ENCODE data around the gene ELMO1. TPM values are rescaled to one million over a fixed set of nuclear protein-coding genes. Genes with fewer than 3 reads are reported as not detected.
"Not testable (repeated sequence)": the region's sequence is repeated elsewhere in the genome, so short reads cannot be mapped to it uniquely, and the experiment has no call there.

Gene ELMO1
- total RNA-seq, 1 experiment from 2014 or later: 0.36 TPM

GRCh38 chr7:37141742-37142141, 306.9 kb downstream of the ELMO1 start:
- DNase-seq (ENCODE audit: low read depth): no peak

GRCh38 chr7:37133902-37134301, 314.8 kb downstream of the ELMO1 start:
- not testable (repeated sequence) for DNase-seq (ENCODE audit: low read depth)

- DNase-seq (ENCODE audit: low read depth): no peak
Observed at GRCh38 chr7:37131855-37132254, 316.8 kb downstream of the ELMO1 start.

GRCh38 chr7:37129035-37129425, 319.6 kb downstream of the ELMO1 start:
- no peak for DNase-seq (ENCODE audit: low read depth)

GRCh38 chr7:37128327-37129034, 320.2 kb downstream of the ELMO1 start:
- no peak for DNase-seq (ENCODE audit: low read depth)

GRCh38 chr7:37119296-37119860, 329.3 kb downstream of the ELMO1 start:
- DNase-seq (ENCODE audit: low read depth): no peak

- DNase-seq (ENCODE audit: low read depth): no peak
Observed at GRCh38 chr7:37118004-37118403, 330.7 kb downstream of the ELMO1 start.

GRCh38 chr7:37117292-37117691, 331.4 kb downstream of the ELMO1 start:
- DNase-seq (ENCODE audit: low read depth): no peak

- DNase-seq (ENCODE audit: low read depth): no peak
Observed at GRCh38 chr7:37116093-37116701, 332.5 kb downstream of the ELMO1 start.

- DNase-seq (ENCODE audit: low read depth): no peak
Observed at GRCh38 chr7:37113661-37114355, 334.9 kb downstream of the ELMO1 start.

- DNase-seq (ENCODE audit: low read depth): peak; percentile 17
Observed at GRCh38 chr7:37112876-37113275, 335.8 kb downstream of the ELMO1 start.

GRCh38 chr7:37112218-37112617, 336.4 kb downstream of the ELMO1 start:
- no peak for DNase-seq (ENCODE audit: low read depth)

GRCh38 chr7:37111459-37111858, 337.2 kb downstream of the ELMO1 start:
- no peak for DNase-seq (ENCODE audit: low read depth)

- no peak for DNase-seq (ENCODE audit: low read depth)
Observed at GRCh38 chr7:37110660-37111424, 337.8 kb downstream of the ELMO1 start.

GRCh38 chr7:37109843-37110242, 338.8 kb downstream of the ELMO1 start:
- no peak for DNase-seq (ENCODE audit: low read depth)

- no peak for DNase-seq (ENCODE audit: low read depth)
Observed at GRCh38 chr7:37109016-37109683, 339.5 kb downstream of the ELMO1 start.

GRCh38 chr7:37108615-37109014, 340.0 kb downstream of the ELMO1 start:
- DNase-seq (ENCODE audit: low read depth): no peak

- DNase-seq (ENCODE audit: low read depth): no peak
Observed at GRCh38 chr7:37107047-37107750, 341.5 kb downstream of the ELMO1 start.

GRCh38 chr7:37105762-37106161, 342.9 kb downstream of the ELMO1 start:
- DNase-seq (ENCODE audit: low read depth): no peak

- DNase-seq (ENCODE audit: low read depth): no peak
Observed at GRCh38 chr7:37104822-37105518, 343.7 kb downstream of the ELMO1 start.

Data from RPMI7951 (cell line).